ENCODE measurements around the gene ANXA6.

The ANXA6 gene

DNA sequence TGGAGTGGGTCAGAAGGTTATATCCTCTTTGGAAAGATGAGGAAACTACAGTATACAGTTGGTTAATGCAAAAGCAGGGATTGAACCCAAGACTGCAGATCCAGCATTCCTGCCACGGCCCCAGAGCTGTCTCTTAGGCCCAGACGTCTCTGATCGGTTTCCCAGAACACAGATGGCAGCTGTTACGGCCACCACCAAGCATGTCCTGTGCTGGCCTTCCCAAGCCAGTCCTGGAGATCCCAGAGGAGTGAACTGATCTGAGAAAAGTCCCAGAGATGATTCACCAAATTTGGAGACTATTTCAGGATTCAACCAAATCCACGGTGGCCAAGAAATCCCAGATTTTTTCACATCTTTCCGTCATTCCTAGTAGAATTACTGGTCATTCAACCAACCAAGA lies 96.8 kb downstream of the ANXA6 start:
- DNase-seq, result no peak

DNA sequence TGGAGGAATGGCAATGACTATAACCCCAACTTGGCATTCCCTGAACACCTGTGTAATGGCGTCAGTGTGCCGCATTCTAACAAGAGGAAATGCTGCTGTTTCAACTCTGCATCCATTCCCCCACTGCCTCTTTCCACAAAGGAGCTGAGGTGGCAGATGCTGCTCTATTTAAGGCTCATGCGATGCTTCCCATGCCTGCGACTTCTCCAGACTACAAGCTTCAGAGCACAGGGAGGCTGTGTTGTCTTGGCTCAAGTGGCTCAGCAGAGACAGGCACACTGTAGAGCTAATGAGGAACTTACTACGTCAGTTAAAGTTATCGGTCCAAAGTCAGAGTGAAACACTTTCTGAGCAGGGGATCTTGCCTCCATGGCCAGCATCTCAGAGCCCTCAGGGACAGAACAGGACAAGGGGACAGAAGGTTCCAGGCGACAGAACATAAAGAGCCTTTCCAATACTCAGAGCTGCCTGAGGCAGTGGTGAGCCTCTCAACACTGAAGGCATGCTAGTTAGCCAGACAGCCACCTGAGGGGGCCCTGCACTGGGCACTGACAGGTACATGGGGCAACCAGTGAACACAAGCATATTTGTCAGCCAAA lies 98.6 kb downstream of the ANXA6 start:
- no peak for DNase-seq

DNA sequence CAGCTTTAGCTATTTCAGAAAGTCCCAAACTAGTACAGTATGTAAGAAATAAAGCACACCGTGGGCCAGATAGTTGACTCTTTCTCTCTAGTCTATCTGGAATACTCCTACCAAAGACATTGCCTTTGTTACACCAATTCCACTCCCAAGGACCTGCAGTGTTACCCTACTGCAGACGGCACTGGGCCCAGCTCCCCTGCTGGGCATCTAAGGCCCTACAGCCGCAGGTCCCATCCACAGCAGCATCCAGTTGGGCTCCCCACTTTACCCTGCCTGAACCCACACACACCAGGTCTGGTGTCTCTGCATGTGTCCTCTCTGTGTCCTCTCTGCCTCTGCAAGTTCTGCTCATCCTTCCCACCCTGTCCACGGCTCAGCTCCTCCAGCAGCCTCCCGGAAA lies 99.3 kb downstream of the ANXA6 start:
- no peak for DNase-seq

- DNase-seq, result no peak
Measured at GRCh38 chr5:151056379-151057325, 100.9 kb downstream of the ANXA6 start.

GRCh38 chr5:151055336-151055735 lies 102.2 kb downstream of the ANXA6 start:
- no peak for DNase-seq

GRCh38 chr5:151054709-151055108 lies 102.9 kb downstream of the ANXA6 start:
- no peak for DNase-seq

DNA sequence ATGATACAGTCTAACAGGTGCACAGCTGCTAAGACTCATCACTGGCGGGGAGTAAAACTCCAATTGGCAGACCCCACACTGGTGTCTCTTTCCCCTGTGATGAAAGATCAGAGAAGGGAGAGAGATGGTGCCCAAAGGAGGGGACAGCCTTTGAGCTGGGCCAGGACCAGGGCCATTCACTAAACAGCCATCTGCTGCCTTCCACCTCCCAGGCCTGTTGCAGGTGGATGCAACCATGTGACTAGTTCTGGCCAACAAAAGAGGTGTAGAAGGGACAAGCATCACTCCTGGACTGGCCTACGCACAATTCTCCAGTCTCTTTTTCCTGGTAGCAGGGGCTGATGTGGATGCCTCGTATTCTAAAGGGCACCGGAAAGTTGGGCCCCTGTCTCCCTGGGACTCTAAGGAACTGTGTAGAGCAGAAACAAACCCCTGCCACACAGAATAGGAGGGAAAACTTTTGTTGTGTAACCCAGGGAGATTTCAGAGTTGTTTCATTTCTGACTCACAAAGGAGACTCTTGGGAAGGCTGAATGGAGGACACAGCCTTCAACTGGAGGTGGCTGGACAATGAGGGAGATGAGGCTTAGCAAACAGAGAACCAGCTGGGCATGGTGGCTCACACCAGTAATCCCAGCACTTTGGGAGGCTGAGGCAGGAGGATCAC lies 103.7 kb downstream of the ANXA6 start:
- DNase-seq, result no peak

GRCh38 chr5:151052836-151053235 lies 104.7 kb downstream of the ANXA6 start:
- no peak for DNase-seq

DNA sequence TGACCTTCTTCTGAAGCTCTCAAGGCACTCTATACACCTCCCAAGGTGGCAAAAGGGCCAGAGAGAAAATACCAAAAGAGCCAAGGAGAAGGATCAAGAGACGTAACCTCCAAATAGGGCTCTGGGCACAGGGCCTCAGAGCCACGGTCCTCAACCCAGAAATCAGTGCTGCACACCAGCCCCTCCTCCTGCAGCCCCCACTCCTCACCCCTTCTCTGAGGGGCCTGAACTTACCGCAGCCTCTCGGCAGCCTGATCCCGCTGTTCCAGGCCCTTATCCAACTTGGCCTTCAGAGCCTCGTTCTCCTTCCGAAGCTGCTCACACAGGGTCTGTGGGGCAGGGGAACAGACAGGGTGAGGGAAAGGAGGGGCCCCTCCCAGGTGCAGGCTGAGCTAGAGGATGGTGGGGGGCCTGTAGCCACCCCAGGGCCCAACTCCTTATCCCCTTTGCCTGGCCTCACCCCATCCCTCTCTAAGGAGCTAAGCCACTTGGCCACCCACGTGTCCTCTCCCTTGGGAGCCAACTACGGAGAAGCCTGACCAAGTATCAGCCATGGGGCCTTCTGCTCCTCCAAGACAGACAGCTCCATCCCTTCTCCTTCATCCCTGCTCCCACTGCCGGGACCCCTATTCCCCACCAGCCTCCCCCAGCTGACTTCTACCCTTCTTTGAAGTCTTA lies 105.5 kb downstream of the ANXA6 start:
- no peak for DNase-seq

DNA sequence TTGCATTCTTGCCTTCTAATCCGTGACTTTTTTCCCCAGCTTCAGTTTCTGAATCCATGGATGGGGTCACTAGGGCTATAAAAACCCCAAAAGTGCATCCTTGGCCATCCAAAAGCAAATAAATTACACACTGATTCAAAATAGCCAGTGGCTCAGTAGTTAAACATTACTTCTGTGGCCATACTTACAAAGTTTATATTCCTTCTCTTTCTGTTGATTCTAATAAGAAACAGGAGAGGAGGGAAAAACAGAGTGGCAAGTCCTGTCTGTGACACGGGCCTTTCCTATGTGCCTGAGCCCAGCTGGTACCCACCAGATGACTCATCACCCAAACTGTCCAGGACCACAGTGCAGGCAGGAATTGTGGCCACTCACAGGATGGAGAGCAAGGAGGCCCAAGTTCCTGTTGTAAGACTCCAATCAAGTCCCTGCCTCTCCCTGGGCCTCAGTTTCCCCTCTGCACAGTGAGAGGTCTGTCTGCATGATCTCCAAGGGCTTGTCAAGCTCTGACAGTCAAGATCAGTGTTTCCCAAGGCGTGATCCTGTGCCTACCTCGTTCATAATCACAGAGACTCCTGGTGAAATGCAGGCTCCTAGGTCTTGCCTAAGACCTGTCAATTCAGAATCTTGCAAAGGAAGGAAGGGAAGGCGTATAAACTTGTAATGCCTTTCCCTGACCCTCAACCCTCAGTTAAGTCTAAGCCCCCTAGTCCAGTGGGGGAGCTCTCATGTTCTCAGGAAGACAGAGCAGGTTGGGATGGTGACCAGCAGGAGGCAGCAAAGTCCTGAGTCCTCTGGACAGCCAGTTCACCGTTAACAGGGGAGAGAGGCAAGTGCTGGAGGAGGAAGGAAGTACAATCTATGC lies 106.3 kb downstream of the ANXA6 start:
- peak; percentile 82 for DNase-seq
